HG02885 (cell line): ENCODE data around the gene ANKK1.

ENCODE experiments used
- ATAC-seq: cut with Tn5 transposase; IDR thresholded peaks from one replicate; pipeline ENCODE4 v1.9.1; 2021; ENCODE audit warnings: mild to moderate bottlenecking; ENCODE audit not compliant: unreplicated experiment, poor library complexity

ANKK1 gene

DNA sequence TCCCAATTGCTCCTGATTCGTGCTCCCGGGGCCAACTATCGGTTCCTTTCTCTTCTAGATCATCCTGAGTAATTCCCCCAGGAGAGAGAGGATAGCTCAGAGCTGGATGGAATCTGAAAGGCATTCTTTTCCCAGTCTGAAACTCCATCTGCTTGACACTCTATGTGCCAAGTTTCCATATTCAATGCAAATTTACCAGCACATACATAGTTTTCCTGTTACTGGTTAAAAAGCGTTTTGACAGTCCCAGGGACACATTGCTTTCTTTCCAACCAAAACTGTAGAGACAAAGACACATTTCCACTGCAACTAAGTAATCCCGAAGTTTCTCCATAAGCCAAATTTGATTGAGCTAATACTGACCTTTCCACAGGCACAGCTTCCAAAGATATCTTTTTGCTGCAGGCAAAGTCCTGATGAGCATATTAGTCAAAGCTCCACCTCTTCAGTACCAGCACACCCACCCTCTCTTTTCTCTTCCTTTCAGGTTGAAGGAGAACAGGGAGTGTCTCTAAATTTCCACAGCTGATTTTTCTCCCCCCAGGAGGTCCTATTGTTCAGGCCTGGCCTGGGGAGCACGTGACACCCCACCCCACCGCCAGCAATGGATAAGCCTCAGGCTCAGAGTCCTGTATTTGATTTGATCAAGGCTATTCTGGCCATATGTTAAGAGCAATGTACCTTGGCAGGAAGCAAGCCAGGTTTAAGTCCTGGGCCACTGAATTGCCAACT, 9.7 kb upstream of the ANKK1 start:
- ATAC-seq = no peak

- no peak for ATAC-seq
Measured at GRCh38 chr11:113378692-113379091, 8.9 kb upstream of the ANKK1 start.

DNA sequence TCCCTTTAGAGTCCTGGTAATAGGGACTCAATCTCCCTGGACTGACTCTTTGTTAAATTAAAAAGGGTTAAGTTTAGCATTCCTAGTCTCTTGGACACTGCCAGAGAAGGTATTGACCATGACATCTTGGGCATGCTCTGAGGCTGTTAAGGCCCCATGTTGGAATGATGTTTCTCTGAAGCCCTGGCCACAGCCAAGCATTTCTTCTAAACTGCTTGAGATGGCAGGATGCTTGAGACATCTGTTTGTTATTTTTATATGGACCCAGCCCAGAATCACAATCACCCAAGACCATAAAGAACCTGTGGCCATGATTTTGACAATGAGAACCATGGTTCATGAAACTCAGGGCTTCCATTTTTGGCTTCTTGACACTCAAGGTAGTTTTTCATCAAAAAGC, 5.5 kb upstream of the ANKK1 start:
- no peak for ATAC-seq

- no peak for ATAC-seq
Measured at GRCh38 chr11:113384551-113384950, 3.0 kb upstream of the ANKK1 start.

DNA sequence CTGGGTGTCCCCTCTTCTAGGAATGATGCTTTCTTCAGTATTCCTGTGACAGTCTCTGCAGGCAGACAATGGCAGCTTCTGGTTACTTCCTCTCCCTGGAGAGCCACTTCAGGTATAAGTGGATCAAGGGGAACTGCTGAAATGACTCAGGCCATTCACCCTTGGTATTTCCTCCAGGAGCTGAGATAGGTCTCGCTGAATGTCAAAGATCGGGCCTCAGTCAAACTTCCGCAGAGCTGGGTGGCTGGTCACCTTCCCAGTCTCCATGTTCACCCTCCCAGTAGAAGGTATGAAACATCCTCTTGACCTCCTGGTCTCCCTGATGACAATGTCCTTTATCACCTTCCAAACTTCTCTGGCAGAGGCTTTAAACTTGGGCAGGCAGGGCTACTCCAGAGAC, 1.8 kb upstream of the ANKK1 start:
- no peak for ATAC-seq

DNA sequence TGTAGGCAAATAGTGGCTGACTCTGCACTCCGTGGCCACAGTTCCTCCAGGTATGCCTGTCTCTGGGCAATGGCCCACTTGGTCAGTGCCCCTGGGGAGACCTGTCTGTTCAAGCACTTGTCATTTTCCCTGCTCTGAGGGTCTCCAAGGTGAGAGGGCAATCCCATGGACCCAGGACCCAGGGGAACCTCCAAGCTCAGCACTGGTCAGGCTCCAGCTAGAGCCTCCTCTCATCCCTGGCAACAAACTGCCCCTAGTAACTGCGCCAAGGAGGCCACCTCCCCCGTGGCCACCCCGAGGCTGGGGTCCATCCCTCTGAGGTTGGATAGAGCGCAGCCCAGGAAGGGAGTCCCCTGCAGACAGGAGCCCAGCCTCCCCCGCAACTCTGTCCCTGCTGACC, 713 bp upstream of the ANKK1 start:
- no peak for ATAC-seq

GRCh38 chr11:113389272-113389671, 1.7 kb downstream of the ANKK1 start:
- no peak for ATAC-seq

DNA sequence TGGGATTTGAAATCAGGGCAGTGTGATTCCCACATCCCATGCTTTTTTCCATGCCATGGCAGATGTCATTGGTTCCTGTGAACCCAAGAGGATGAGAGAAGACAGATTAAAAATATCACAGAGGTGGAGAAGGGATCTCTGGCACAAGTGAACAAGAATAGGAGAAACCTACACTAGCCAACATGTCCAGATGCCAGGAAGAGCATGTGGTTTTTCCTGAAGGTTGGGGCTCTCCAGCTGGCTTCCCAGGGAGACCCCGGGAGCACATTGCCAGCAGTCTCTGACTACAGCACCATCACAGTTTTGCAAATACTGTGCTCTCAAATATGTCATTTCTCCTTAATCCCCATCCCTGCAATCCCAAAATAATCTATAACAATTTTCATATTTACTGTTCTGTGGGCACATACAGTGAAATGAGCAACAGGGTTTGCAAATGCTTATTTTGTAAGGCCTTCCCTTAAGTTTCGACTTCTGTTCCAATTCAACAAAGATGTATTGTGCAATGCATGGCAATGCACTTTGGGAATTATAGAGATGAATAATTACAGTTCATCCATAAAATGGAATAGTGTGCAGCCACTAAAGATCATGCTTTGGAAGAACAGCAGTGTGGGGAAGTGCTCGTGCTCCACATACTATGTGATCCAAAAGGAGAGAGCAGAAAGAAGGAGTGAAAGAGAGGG, 4.8 kb downstream of the ANKK1 start:
- no peak for ATAC-seq

GRCh38 chr11:113393501-113393985, 6.0 kb downstream of the ANKK1 start:
- no peak for ATAC-seq

GRCh38 chr11:113394919-113395318, 7.3 kb downstream of the ANKK1 start:
- ATAC-seq = no peak

- no peak for ATAC-seq
Measured at GRCh38 chr11:113395782-113396336, 8.3 kb downstream of the ANKK1 start.

DNA sequence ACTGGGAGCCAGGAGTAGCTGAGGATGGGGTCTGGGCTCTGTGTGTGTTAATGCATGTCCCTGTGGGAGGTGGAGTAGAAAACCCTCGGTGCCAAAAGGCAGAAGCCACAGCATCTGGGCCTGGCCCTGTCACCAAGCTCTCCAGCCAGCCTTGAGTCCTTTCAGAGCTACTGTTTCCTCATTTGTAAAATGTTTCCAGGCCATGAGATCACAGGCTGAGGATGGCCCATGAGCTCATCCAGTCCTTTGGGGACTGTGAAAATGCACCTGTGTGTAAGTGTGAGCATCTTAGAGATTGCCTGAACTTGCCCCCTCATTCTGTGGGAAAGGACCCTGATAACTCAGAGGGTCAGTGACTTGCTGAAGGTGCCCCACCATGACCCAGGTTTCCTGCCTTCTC, 9.1 kb downstream of the ANKK1 start:
- ATAC-seq = no peak

GRCh38 chr11:113397212-113397611, 9.6 kb downstream of the ANKK1 start:
- no peak for ATAC-seq

DNA sequence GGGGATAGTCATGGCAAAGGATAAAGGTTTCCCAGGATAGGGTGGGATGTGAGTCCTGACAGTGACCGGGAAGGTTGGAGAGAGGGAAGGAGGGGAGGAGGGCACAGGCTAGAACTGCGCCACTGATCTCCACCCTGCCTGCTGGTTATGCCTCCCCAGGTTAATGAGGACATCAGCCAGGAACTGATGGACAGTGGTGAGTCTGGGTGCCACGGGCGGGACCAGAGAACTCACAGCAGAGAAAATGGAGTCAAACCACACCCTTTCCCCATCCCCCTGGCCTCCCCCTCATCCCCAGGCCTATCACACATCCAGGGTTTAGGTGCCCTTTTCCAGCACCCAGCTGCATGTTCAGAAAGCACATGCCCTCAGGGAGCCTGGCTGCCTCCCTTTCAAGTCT, 10.2 kb downstream of the ANKK1 start:
- no peak for ATAC-seq

GRCh38 chr11:113398669-113399430, 11.3 kb downstream of the ANKK1 start:
- no peak for ATAC-seq

GRCh38 chr11:113400631-113401230, 13.2 kb downstream of the ANKK1 start:
- no peak for ATAC-seq

GRCh38 chr11:113401718-113402117, 14.1 kb downstream of the ANKK1 start:
- no peak for ATAC-seq

DNA sequence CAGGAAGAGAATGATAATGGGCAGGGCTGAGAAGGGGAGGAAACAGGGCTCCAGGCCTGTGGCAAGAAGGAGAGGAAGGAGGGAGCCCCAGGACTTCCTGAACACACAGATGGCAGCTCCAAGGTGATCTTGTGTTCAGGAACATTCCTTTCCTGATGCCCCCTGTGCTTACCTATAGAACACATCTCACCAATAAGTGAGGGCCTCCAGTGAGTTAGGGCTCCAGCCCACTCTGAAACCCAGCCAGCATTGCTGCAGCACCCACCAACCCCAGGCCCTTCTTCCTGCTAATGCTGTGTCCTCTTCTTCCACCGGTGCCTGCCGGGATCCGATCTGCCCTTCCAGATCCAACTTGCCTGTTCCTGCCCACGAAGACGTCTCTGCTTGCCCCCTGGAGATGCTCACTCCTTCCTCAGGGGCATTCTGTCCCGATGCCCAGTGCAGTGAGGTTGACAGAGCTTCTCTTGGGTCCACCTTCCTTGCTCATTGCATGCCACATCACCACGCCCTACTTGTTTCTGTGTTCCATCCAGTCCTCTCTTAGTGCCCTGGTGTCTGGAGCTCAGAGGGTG, 17.4 kb downstream of the ANKK1 start:
- no peak for ATAC-seq

DNA sequence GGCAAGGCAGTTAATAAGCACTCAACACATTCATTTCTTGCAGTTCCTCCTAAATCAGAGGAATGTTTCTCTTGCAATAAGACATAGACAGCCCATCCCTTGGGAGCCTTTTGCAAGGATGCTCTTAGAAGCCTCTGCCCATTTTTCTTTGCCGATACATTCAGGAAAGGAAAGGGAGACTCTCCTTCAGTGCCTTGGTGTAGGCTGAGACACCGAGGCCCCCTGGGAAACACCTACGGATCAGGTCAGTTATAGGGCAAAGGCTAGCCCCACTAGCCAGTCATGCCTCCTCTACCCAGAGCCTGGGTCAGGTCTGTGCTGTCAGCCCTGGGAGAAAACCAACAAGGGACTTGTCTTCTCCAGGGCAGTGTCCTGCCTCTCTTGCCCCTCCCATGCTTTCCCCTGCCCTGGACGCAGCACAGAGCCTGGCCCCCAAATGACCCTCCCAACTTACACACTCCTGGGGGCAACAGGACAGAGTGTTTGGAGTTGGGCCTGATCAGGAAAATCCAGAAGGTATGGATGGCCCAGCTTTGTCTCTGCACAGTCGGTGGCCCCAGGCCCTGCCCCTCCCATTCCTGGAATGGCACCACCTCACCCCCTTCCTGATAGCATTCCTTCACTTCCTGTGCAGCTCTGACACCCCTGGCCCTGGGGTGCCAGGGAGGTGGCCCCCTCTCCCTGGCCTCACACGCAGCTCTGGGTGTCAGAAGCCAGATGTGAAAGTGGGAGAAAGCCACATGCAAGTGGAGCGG, 18.3 kb downstream of the ANKK1 start:
- ATAC-seq = no peak
